ENCODE measurements around the gene ANKS3.

Gene ANKS3

DNA sequence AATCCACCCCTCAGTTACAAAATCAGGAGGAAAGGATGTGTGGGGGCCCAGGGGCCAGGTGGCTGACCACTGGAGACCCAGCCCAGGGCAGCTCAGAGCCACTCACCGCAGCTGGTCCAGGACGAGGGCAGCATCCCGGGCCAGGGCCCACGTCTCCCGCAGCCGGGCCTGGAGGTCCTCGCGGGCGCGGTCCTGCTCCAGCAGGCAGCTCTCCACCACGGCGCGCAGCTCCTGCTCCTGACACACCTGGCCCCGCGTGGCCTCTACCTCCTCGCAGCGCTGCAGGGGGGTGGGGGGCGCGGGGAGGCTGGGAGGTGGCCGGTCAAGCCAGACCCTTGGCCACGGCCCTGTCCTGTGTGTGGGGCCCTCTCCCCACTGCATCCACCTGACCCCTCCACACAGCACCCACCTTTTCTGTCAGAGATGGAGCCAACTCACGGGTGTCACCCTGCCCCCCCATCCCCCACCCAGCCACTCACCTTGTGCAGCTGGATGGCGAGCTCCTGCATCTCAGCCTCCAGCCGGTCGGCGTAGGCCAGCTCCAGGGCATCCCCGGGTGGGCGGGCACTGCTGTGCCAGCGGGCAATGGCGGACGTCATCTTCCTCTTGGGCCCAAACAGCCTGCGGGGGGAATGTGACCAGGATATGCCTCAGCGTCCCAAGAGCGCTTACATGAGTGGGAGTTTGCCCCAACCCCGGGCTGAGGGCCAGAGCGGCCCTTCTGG, 35.6 kb downstream of the ANKS3 start:
- TF ChIP-seq, protein P1, sequence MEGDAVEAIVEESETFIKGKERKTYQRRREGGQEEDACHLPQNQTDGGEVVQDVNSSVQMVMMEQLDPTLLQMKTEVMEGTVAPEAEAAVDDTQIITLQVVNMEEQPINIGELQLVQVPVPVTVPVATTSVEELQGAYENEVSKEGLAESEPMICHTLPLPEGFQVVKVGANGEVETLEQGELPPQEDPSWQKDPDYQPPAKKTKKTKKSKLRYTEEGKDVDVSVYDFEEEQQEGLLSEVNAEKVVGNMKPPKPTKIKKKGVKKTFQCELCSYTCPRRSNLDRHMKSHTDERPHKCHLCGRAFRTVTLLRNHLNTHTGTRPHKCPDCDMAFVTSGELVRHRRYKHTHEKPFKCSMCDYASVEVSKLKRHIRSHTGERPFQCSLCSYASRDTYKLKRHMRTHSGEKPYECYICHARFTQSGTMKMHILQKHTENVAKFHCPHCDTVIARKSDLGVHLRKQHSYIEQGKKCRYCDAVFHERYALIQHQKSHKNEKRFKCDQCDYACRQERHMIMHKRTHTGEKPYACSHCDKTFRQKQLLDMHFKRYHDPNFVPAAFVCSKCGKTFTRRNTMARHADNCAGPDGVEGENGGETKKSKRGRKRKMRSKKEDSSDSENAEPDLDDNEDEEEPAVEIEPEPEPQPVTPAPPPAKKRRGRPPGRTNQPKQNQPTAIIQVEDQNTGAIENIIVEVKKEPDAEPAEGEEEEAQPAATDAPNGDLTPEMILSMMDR (IDR thresholded peaks at IDR 0.05), result no peak
- TF ChIP-seq ZFX (IDR thresholded peaks at IDR 0.05; ENCODE audit: borderline replicate concordance), result no peak
- no peak overlapping the region for H3K27ac ChIP-seq

DNA sequence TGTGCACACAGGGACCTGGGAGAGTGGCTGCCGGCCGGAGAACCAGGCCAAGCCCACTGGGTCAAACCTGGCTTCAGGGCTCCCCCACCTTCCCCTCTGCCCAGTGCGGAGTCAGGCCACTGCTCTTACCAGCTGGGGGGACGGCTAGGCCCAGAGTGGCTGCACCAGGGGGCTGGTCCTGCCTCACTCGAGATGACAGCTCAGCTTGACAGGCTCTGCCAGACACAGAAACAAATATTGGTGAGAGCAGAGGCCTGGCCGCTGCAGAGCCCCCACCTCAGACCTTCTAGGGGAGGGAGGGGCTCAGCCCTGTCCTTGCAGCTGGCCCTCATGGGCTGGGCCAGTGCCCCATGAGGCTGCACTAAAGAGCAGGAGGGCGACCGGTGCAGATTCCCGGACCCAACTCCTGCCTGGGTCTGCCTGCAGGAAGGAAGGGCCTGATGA, 36.2 kb downstream of the ANKS3 start:
- no peak overlapping the region for H3K27ac ChIP-seq
- TF ChIP-seq ZFX (IDR thresholded peaks at IDR 0.05; ENCODE audit: borderline replicate concordance), result no peak
- TF ChIP-seq, protein P1 (IDR thresholded peaks at IDR 0.05), result no peak

DNA sequence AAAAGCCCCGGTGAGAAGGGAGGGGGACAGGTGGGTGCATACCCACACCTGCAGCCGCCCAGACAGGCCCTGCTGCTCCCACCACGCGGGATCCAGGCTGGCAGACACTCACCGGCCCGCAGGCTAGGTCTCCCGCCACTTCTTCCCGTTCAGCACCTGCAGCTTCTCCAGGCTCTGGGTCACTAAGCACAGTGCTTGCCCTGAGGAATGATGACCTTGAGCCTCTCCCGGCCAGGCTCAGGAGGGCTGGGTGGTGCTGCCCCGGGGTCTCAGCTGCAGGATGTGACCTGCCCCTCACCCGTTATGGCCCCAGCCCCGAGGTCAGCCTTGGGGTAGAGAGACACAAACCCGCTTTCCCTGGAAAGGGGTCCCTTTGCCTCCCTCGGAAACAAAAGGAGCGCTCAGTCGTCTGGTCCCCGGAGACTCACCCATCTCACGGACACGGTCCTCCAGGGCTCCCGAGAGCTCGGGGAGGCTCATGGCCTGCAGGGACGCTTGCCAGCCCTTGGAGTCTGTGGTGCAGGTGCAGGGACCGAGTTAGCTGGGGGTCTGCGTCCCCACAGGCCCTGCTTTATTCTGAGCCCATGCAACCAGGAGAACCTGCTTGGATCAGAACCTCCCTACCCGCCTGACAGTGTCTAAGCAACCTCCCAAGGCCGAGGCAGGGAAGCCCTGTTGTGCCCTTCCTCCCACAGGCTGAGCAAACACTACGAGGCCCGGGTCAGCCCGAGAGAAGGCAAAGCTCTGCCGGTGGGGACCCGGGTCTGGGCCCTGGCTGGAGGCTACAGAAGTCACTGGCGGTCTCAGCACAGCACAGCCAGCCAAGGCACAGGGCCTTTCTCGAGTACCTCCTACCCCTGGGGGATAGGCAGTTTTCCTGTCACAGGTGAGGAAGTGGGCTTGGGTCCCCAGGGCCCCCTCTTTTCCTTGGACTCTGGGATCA, 36.9 kb downstream of the ANKS3 start:
- TF ChIP-seq ZFX (IDR thresholded peaks at IDR 0.05; ENCODE audit: borderline replicate concordance), result no peak
- TF ChIP-seq, protein P1 (IDR thresholded peaks at IDR 0.05), result no peak
- peak overlapping the region; percentile 95; the same call in 1 of the 2 replicates for H3K27ac ChIP-seq

DNA sequence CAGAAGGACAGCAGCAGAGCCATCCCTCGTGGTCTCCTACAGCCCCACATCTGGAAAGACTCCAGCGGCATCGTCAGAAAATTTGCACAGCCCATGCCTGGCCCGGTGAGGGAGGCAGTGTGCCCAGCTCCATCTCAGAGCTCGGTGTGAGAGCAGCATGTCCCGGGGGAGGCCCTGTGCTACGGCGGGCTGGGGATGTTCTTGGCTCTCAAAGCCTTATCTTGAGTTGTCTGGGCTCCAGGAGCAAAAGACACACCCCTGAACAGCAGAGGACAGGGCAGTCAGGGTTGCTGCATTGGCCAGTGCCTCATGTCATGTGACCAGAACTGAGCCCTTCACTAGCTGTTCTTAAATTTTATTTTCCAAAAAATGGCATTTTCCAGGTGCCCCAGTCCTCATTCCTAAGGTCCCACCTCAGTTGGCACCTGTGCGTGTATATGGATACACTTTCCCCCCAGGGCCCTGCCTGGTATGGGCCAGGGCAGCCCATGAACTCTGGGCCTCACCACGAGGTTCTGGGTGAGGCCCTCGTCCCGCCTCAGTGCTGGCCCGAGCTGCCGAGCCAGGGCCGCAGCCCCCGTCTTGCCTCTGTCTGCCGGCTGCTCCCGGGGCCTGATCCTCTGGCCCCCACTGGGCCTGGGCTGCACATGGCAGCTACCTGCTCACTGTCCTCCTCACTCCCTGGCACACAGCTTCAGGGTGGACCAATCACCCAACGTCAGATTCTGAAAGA, 37.7 kb downstream of the ANKS3 start:
- TF ChIP-seq, protein P1 (IDR thresholded peaks at IDR 0.05), result no peak
- TF ChIP-seq ZFX (IDR thresholded peaks at IDR 0.05; ENCODE audit: borderline replicate concordance), result no peak

DNA sequence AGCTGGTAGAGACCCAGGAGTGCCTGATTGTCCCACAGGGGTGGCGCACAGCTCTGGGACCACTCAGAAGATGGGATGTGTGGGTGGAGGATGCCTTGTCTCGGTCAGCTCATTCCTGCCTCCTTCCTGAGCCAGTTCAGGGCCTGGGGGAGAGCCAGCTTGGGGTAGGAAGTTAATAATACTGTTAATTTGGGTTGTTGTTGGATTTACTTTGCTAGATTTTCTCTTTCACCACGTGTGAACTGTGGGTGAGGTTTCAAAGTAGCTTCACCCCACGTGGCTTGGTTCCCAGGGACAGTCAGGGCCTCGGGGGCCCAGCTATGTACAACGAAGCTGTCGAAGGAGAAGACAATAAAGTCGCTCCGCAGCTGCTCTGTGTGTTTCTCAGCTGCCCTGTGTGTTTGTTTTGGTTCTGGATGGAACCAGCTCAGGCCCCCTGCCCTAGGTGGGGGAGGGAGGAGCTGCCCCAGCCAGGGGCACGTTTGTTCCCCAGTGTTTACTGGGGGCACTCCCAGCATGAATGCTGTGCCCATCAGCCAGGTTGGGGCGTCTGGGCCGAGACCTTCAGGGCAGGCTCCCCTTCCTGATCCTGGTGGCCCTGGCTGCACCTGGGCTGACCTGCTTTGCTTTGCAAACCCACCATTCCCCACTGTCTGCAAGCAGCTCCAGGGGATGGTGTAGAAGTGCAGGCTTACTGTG, 38.4 kb downstream of the ANKS3 start:
- no peak for TF ChIP-seq ZFX (IDR thresholded peaks at IDR 0.05; ENCODE audit: borderline replicate concordance)
- TF ChIP-seq, protein P1 (IDR thresholded peaks at IDR 0.05), result no peak
- H3K27ac ChIP-seq, result peak overlapping the region; percentile 95

More for the DNA sequence above, 37.7 kb downstream of the ANKS3 start:
- H3K27ac ChIP-seq, result peak overlapping the region; percentile 95

DNA sequence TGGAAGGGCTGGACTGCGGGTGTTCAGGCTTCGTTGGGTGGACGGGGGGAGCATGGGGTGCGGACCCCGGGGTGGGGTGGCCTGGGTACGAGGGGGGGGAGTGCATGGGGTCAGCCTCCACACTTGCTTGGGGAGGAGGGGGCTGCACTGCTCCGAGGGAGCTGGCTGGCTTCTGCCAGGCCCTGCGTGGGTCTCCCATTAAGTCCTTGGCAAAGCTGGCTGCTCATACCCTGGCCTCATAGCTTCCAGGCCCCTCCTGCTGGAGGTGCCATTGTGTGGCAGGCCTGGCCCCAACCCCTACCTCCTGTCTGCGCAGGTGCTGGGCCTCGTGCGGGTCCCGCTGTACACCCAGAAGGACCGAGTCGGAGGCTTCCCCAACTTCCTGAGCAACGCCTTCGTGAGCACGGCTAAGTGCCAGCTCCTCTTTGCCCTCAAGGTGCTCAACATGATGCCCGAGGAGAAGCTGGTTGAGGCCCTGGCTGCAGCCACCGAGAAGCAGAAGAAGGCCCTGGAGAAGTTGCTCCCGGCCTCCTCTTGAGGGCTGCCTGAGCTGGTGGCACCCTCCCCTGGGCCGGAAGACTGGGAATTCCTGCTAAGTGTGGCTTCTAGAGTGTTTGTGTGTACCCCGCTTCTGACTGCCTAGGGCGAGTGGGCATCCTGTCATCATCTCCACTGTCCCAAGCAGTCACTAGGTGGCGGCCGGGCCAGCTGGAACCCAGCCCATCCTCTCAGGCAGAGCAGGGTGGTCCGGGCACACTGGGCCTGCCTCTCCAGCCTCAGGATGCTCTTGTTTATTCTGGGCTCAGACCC, 39.2 kb downstream of the ANKS3 start:
- TF ChIP-seq, protein P1 (IDR thresholded peaks at IDR 0.05), result no peak
- TF ChIP-seq ZFX (IDR thresholded peaks at IDR 0.05; ENCODE audit: borderline replicate concordance), result no peak
- peak overlapping the region; percentile 95 for H3K27ac ChIP-seq
